Ovary (tissue), 9 donors: ENCODE data around the gene DPYSL4. TPM values are rescaled to one million over a fixed set of nuclear protein-coding genes. Genes with fewer than 3 reads are reported as not detected.

Experiments used
- DNase-seq, 5 donors: peaks; one replicate each; pipeline ENCODE4 v3.0.0-alpha.2; 2019 to 2020
- H3K27ac ChIP-seq, 2 donors: fragments of 200-600 bp; one replicate each; pipeline versions ENCODE4 v1.5.1 to v1.8.0; 2019 to 2022
- H3K27me3 ChIP-seq: fragments of 200-600 bp; one replicate; pipeline ENCODE4 v1.8.0; 2022
- H3K36me3 ChIP-seq: fragments of 200-600 bp; sonication (generic); one replicate; pipeline ENCODE4 v1.5.1; 2019
- H3K4me1 ChIP-seq: one replicate; pipeline ENCODE4 v1.8.1; 2013; ENCODE audit warnings: mild to moderate bottlenecking, moderate library complexity; ENCODE audit not compliant: insufficient read depth
- H3K4me3 ChIP-seq: fragments of 200-600 bp; sonication (generic); one replicate; pipeline ENCODE4 v1.5.1; 2017
- H3K9me3 ChIP-seq, 2 donors: fragments of 200-600 bp in 1 of 2; sonication (generic) in 1 of 2; one replicate each; pipeline versions ENCODE4 v1.5.1 to v1.8.1; 2013 to 2019; ENCODE audit warnings: mild to moderate bottlenecking in 1 of 2, moderate library complexity in 1 of 2
- CTCF ChIP-seq, 3 donors: fragments of 450-650 bp in 2 of 3; fragments of 200-600 bp in 1 of 3; IDR thresholded peaks; one replicate each; pipeline versions ENCODE4 v1.5.1 to v1.8.0; 2016 to 2022; ENCODE audit warnings: antibody characterized with exemption in 3 of 3, mild to moderate bottlenecking in 1 of 3
- EP300 ChIP-seq: sonication (generic); formaldehyde crosslinking; IDR thresholded peaks from one replicate; pipeline ENCODE4 v1.6.1; 2017; ENCODE audit warnings: antibody characterized with exemption
- POLR2A ChIP-seq: fragments of 450-650 bp; IDR thresholded peaks from one replicate; pipeline ENCODE4 v1.6.1; 2017; ENCODE audit warnings: antibody characterized with exemption, mild to moderate bottlenecking, moderate library complexity
- WGBS, 3 donors: extraction: QIAGEN DNeasy Blood & Tissue Kit in 1 of 3; methylation state at CpG; one replicate each; pipeline versions ENCODE4 v1.1.5 to v1.1.7; 2013 to 2017; 5-methylcytosine and 5-hydroxymethylcytosine counted together
- intact Hi-C, 4 donors: fragments of 100-400 bp; cut with DNase I; formaldehyde crosslinking; loops; one replicate each; pipeline versions ENCODE4 v1.11.0 to v1.15.1; 2022 to 2023
- polyA plus RNA-seq, 2 donors: library from polyadenylated mRNA; stranded (reverse); fragments of 200-250 nt in 1 of 2; fragments of 350-450 nt in 1 of 2; fragmentation: Illumina TruSeq in 1 of 2; extraction: RNeasy Lipid Tissue Mini Kit (QIAGEN cat#74804) in 1 of 2; gene quantifications; one replicate each; pipeline ENCODE4 v1.2.3, GENCODE V29; 2013 to 2014
- total RNA-seq, 7 donors: library from RNA; depleted of rRNA in 2 of 7; stranded (reverse); fragments of >200 nt in 2 of 7; fragmentation: NEBNext Ultra II Directional in 3 of 7; extraction: Animal tissue kit (Norgen Biotek cat#: 25700) in 3 of 7; gene quantifications; one replicate each; pipeline versions ENCODE4 v1.1.0 to v1.2.4, GENCODE V29; 2016 to 2023
- donor health status: DM: no; HTN: no; CAD: no; lungs with moderate emphysema.
- donor health status: DM: no; HTN: no; CAD: no.
- donor health status: Bipolar disorder and iron deficiency.
- donor health status: DM: yes; HTN: yes; CAD: no.
- donor health status: DM: no; HTN: no; CAD: no.
- donor health status: DM: yes; HTN: yes; CAD: no.

The DPYSL4 gene
- total and polyA plus RNA-seq, 9 donors: 0.27 to 7.0 (median 1.7) TPM

DNA sequence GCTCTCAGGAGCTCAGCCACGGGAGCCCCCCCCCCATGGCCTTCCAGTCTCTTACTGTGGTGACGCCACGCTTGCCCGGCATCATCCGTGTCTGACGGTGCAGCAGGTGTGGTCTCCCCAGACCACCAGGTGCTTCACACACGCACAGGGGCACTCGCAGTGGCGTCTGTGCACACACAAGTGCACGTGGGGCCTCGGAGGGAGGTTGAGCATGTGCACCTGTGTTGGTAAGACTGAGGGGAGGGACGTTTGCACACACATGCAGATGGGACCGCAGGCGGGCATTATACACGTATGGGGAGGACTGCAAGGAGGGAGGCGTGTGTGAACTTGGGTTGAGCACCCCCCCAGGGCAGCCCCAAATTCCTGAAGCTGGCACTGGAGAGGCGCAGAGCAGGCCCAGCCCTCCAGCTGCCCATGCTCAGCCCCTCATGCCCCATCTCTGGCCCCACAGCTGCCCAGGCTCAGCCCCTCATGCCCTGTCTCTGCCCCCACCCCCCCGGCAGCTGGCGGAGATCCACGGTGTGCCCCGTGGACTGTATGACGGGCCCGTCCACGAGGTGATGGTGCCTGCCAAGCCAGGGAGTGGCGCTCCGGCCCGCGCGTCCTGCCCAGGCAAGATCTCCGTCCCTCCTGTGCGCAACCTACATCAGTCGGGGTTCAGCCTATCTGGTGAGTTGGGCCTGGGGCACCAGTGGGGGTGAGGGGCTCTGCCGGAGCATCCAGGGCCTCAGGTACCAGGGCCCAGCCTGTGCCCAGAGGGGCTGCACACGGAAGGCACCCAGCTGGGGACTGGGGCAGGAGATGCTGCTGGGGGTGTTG, 16.7 kb downstream of the DPYSL4 start:
- intact Hi-C loops: no loop called here
- Histone ChIP-seq H3K27ac (no peak overlapping the region), H3K4me1 (no peaks in the 10 kb centered on the region), H3K9me3 (no peaks in the 10 kb centered on the region), H3K27me3 (no peaks in the 10 kb centered on the region), H3K36me3 (no peaks in the 10 kb centered on the region), H3K4me3 (no peak overlapping the region)
- WGBS, 3 donors: 87 to 93% (median 88%) methylated on average over 31 to 34 of the region's 34 CpGs
- peak in 1 of 5 donors; percentile 17 for DNase-seq
- TF ChIP-seq CTCF (IDR thresholded peaks at IDR 0.05): no peak
- no peak for TF ChIP-seq EP300
- no peak for TF ChIP-seq POLR2A

- TF ChIP-seq CTCF (IDR thresholded peaks at IDR 0.05) (no peak), EP300 (no peak), POLR2A (no peak)
- H3K4me3 ChIP-seq: no peak overlapping the region
- intact Hi-C loops: no loop called here
- WGBS, 3 donors: 83 to 85% (median 84%) methylated on average over 15 to 20 of the region's 20 CpGs
- no peaks in the 10 kb centered on the region for H3K27me3 ChIP-seq
- H3K27ac ChIP-seq: no peak overlapping the region
- no peaks in the 10 kb centered on the region for H3K36me3 ChIP-seq
- H3K9me3 ChIP-seq: no peaks in the 10 kb centered on the region
- H3K4me1 ChIP-seq: no peaks in the 10 kb centered on the region
- peak in 1 of 5 donors; percentile 9 for DNase-seq
Observed at GRCh38 chr10:132204078-132204780, 17.5 kb downstream of the DPYSL4 start.

DNA sequence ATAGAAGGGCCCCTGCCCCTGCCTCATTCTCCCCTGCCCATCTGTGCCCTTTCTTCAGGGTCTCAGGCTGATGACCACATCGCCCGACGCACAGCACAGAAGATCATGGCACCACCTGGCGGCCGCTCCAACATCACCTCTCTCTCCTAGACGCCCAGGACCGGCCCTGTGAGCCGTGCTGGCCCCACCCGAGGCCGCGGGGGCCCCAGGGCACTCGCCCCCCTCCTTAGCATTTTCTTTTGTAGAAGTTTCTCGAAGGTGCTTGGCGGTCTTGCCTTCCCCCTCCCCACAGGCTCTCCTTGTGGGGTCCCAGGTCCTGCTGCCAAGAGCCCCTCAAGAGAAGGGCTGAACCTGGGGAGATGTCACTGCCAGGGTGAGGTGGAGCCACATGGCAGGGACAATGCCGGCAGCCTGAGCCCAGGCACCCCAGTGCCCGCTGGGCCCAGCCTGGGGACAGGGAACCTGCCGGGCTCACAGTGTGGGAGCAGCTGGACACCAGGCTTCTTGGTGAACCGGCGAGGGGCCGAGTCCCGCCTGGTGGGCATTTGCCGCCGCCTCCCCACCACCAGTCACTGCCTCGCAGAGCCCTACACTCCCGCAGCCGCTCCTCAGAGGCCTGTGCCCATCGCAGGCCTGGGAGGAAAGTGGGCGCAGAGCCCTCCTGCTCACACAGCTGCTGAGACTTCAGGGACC, 18.2 kb downstream of the DPYSL4 start:
- intact Hi-C loops: no loop called here
- Histone ChIP-seq H3K27ac (no peak overlapping the region), H3K9me3 (no peaks in the 10 kb centered on the region), H3K27me3 (no peaks in the 10 kb centered on the region), H3K4me3 (no peak overlapping the region), H3K4me1 (no peaks in the 10 kb centered on the region), H3K36me3 (no peaks in the 10 kb centered on the region)
- DNase-seq: peak in 1 of 5 donors; percentile 6
- WGBS, 3 donors: 84 to 89% (median 86%) methylated on average over 28 of the region's 28 CpGs
- TF ChIP-seq POLR2A (no peak), EP300 (no peak), CTCF (IDR thresholded peaks at IDR 0.05) (no peak)

- peak in 1 of 5 donors; percentile 15 for DNase-seq
- TF ChIP-seq CTCF (IDR thresholded peaks at IDR 0.05) (no peak), POLR2A (no peak), EP300 (no peak)
- H3K27me3 ChIP-seq: no peaks in the 10 kb centered on the region
- no peaks in the 10 kb centered on the region for H3K36me3 ChIP-seq
- WGBS, 3 donors: 72 to 76% (median 76%) methylated on average over 35 to 37 of the region's 37 CpGs
- no peaks in the 10 kb centered on the region for H3K9me3 ChIP-seq
- H3K4me1 ChIP-seq: no peaks in the 10 kb centered on the region
- H3K27ac ChIP-seq: no peak overlapping the region
- intact Hi-C loops: no loop called here
- H3K4me3 ChIP-seq: no peak overlapping the region
Observed at GRCh38 chr10:132205650-132206376, 19.1 kb downstream of the DPYSL4 start.
